Fibroblast of pulmonary artery (primary cell): ENCODE results near the gene EIF4EBP2.

Experiments used
- DNase-seq: peaks from one replicate; pipeline ENCODE4 v3.0.0-alpha.2; 2010; ENCODE audit warnings: low read depth
- H3K4me3 ChIP-seq: replicated peaks from 2 replicates; pipeline ENCODE4 v1.5.1; 2011; ENCODE audit warnings: low read depth, mild to moderate bottlenecking, control low read depth, low read length, moderate library complexity
- TF ChIP-seq, protein P1 (sequence below): IDR thresholded peaks from 2 replicates; pipeline ENCODE4 v1.5.1; 2011; ENCODE audit warnings: mild to moderate bottlenecking, control low read depth, low read length, inconsistent platforms; ENCODE audit errors: missing control alignments

Gene EIF4EBP2

DNA sequence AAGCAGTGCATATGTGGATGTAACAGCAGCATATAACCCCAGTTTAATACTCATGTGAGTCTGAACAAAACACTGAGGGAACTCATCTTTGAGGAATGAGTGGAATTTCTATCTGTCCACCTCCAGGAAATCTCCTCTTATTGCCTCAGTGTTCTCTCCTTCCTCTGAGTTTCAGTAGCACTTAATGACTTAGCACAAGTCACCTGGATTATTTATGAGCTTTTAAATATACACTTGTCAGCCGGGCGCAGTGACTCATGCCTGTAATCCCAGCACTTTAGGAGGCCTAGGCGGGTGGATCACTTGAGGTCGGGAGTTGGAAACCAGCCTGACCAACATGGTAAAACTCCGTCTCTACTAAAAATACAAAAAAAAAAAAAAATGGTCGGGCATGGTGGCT lies 25.8 kb upstream of the EIF4EBP2 start:
- H3K4me3 ChIP-seq = no peak overlapping the region
- DNase-seq = peak; percentile 78
- TF ChIP-seq, protein P1, sequence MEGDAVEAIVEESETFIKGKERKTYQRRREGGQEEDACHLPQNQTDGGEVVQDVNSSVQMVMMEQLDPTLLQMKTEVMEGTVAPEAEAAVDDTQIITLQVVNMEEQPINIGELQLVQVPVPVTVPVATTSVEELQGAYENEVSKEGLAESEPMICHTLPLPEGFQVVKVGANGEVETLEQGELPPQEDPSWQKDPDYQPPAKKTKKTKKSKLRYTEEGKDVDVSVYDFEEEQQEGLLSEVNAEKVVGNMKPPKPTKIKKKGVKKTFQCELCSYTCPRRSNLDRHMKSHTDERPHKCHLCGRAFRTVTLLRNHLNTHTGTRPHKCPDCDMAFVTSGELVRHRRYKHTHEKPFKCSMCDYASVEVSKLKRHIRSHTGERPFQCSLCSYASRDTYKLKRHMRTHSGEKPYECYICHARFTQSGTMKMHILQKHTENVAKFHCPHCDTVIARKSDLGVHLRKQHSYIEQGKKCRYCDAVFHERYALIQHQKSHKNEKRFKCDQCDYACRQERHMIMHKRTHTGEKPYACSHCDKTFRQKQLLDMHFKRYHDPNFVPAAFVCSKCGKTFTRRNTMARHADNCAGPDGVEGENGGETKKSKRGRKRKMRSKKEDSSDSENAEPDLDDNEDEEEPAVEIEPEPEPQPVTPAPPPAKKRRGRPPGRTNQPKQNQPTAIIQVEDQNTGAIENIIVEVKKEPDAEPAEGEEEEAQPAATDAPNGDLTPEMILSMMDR = no peak

- no peak for DNase-seq
- H3K4me3 ChIP-seq = no peak overlapping the region
- TF ChIP-seq, protein P1 = peak; percentile 69
Measured at GRCh38 chr10:70379581-70380176, 24.3 kb upstream of the EIF4EBP2 start.

DNA sequence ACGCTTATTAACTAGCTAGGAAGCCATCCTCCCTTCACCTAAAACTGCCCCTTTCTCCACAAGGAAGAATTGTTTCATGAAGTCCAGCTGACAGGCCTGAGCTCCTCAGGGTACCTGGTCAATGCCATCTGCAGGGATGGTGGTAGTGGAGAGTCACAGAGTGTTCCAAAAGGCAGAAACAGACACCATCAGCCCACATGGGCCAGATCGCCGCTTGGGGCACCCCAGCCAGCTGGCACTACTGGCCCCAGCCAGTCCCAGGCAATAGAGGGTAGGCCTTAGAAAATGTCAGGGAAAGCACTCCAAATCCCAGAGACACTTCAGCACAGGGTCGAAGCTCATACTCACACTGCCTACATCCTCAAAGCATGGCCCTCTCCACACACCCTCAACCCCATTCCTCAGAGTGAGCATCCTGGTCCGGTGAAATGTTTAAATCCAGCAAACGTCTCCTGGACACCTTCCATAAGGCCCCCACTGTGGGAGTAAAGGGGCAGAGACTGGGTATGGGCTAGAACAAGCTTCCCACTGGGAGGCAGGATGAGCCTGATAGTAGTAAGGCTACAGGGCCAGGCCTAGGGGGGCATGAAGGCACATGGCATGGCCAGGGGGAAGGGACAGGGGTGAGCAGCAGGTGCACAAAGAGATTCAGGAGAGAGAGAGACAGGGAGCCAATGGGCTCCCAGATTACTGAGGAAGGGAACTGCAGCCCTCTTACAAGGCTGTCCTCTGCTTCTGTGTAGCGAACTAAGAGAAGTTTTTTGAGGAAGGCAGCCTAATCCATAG lies 23.4 kb upstream of the EIF4EBP2 start:
- TF ChIP-seq, protein P1 = no peak
- DNase-seq = no peak
- H3K4me3 ChIP-seq = no peak overlapping the region

- peak; percentile 27 for DNase-seq
- H3K4me3 ChIP-seq = peak overlapping the region; percentile 84
- TF ChIP-seq, protein P1 = no peak
Measured at GRCh38 chr10:70381471-70382421, 22.2 kb upstream of the EIF4EBP2 start.

DNA sequence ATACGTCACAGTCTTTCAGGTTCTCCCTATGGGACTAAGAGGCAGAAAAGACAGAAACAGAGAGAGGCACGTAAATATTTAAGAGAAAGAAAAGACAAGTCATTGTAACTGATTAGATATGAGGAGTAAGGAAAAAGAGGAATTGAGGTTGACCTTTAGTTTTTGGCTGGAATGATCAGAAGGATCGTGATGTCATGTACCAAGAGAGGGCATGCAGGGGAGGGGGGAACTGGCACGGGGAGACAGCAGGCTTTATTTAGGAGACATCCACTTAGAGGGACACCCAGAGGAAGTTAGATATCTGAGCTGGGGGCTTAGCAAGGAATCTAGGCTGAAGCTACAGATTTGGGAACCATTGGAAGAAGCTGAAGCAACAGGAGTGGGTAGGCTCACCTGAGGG lies 12.3 kb upstream of the EIF4EBP2 start:
- DNase-seq = no peak

DNA sequence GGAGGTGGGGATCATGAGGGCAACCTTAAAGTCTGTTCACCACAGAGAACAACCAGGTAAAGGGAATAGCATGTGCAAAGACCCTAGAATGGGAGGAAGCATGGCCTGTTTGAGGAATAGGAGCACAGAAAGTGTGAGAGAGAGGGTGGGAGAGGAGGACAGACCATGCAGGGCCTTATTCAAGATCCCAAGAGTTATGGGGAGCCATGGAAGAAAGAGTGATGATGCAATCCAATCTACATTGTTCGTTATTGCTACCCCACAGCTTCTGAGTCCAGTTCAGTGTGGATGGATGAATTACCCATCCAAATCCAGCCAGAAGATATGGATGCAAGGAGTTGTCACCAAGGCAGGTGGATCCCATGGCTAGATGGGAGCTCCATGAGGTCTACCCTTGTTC lies 7.8 kb upstream of the EIF4EBP2 start:
- TF ChIP-seq, protein P1 = no peak
- H3K4me3 ChIP-seq = no peak overlapping the region
- DNase-seq = no peak

More for the DNA sequence above, 12.3 kb upstream of the EIF4EBP2 start:
- H3K4me3 ChIP-seq = no peak overlapping the region
- TF ChIP-seq, protein P1 = no peak
